Measurements from ENCODE around the gene YIPF2.
"Not testable (repeated sequence)": the region's sequence is repeated elsewhere in the genome, so short reads cannot be mapped to it uniquely, and the experiment has no call there.

Gene YIPF2

GRCh38 chr19:10928563-10929401, at the start of gene YIPF2, which contains the start of gene TIMM29:
TSS of gene YIPF2 (minus strand) at chr19:10928639. CDS start at chr19:10928410, 229 bp downstream.
TSS of gene TIMM29 (plus strand) at chr19:10928811. CDS start at chr19:10928823, 12 bp downstream.
- peak; percentile 86 for DNase-seq (ENCODE audit: low read depth)

DNA sequence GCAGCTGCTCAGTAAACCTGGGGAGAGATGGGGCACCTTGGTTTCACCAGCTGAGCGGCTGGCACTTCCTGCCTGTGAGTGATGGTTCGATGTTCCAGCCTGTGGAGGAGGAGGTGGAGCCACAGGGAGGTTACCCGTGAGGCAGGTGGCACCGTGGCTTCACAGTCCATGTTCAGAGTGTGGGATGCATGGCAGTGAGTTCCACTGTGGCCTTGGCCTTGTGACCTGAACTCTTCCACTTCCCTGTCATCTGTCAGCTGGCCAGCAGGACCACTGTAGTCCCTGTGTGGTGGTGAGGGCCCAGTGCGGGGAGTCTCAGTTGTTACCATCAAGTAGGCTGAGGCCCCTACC, 49.3 kb upstream of the YIPF2 start:
- no peak for DNase-seq (ENCODE audit: low read depth)

GRCh38 chr19:10976131-10976892, 47.9 kb upstream of the YIPF2 start:
- DNase-seq (ENCODE audit: low read depth), result no peak

GRCh38 chr19:10975374-10976130, 47.1 kb upstream of the YIPF2 start:
- DNase-seq (ENCODE audit: low read depth), result no peak

GRCh38 chr19:10971107-10971726, 42.8 kb upstream of the YIPF2 start:
- DNase-seq (ENCODE audit: low read depth), result no peak

DNA sequence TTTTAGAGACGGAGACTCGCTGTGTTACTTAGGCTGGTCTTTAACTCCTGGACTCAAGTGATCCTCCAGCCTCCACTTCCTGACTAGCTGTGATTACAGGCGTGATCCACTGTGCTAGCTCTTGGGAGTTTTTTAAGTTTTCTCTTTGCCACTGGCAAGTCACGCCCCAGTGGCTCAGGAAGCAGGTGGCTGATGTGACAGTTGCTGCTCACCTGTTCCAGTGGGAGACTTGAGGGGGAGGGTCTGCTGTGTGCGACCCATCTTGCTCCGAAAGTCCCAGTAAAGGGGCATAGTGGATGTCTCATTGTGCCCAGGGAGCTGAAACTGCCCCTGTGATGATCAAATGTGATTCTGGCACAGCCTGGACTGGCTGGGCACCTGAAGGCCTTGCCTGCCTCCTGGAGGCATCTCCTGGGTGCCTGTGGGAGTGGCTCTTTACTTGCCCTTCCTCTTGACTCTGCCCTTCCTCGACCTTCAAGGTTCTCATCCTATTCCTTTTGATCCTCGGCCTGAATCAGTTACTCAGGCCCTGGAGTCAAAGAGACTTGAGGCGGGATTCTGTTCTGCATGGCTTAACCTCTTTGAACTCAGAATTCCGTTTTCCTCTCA, 40.2 kb upstream of the YIPF2 start:
- no peak for DNase-seq (ENCODE audit: low read depth)

DNA sequence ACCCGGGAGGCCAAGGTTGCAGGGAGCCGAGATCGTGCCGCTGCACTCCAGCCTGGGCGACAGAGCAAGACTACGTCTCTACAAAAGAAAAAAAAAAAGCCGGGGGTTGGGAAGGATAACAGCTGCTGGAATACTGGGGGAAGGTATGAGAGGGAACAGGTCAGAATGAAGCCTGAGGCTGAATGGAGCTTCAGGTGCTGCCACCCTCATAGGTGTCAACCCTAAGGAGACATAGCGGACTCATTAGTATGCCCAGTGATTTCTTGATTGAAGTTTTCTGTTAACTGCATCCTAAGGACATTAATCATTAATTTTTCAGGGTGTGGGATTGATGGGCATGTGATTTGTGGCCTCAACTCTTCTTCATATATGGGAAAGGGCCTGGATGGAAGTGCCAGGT, 38.4 kb upstream of the YIPF2 start:
- DNase-seq (ENCODE audit: low read depth), result no peak

GRCh38 chr19:10965398-10965797, 37.0 kb upstream of the YIPF2 start:
- DNase-seq (ENCODE audit: low read depth), result no peak

DNA sequence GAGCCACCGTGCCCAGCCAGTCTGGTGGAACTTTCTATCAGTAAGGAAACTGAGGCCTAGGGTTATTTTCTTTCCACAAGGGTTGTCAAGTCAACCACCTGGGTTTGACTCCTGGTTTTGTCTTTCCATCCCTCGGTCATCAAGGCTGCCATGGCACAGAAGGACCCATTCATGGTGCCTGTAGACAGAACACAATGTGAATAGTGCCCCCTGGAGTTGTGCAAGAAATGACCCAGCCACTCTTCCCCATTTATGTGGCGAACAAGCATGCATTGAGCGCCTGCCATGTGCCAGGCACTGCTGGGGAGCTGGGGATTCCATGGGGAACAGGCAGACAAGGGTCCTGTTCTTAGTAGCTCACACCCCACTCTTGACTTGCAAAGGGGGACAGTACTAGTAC, 36.5 kb upstream of the YIPF2 start:
- no peak for DNase-seq (ENCODE audit: low read depth)

GRCh38 chr19:10963865-10964264, 35.4 kb upstream of the YIPF2 start:
- DNase-seq (ENCODE audit: low read depth), result no peak

DNA sequence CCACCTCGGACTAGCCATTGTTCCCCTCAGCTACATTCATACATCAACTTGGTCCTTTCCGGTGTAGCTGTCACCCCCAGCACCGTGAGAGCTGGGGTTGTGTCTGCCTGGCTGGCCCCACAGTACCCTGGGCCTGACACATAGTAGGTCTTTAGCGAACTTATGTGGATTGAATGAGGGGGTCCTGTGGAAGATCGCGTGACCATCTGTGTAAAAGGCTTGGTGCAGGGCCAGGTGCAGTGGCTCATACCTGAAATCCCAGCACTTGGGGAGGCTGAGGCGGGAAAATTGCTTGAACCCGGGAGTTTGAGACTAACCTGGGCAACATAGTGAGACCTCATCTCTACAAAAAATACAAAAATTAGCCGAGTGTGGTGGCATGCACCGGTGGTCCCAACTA, 34.4 kb upstream of the YIPF2 start:
- DNase-seq (ENCODE audit: low read depth), result no peak

DNA sequence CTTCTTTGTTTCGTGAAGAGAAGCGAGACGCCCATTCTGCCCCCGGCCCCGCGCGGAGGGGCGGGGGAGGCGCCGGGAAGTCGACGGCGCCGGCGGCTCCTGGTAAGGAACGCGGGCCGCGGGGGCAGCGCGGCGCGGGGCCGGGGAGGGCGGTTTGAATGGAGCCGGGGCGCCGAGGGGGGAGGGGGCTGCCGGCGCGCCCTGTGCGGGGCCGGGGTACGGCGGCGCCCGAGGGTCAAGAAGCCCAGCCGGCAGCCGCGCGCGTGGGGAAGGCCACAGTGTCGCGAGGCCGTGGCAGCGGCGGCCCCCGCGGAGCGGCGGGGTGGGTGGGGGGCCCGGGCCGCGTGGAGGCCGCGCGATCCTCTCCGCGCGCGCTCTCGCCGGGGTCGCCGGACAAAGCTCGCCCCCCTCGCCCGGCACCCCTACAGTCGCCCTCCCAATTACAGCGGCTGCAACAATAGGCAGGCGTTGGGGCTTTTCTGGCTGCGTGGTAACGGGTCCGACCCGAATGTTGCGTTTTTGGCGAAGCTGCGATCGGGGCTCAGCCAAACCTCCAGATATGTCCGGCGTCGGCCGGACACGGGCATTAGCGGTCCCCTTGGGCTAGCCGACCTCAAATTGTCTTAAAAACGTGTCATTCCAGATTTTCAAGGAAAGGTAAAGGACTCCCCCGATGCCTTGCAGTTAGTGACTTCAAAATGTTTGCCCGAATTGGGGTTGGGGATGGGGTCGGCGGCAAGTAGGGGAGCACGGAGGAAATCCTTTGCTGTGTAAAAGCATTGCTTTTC, 32.8 kb upstream of the YIPF2 start:
- no peak for DNase-seq (ENCODE audit: low read depth)

DNA sequence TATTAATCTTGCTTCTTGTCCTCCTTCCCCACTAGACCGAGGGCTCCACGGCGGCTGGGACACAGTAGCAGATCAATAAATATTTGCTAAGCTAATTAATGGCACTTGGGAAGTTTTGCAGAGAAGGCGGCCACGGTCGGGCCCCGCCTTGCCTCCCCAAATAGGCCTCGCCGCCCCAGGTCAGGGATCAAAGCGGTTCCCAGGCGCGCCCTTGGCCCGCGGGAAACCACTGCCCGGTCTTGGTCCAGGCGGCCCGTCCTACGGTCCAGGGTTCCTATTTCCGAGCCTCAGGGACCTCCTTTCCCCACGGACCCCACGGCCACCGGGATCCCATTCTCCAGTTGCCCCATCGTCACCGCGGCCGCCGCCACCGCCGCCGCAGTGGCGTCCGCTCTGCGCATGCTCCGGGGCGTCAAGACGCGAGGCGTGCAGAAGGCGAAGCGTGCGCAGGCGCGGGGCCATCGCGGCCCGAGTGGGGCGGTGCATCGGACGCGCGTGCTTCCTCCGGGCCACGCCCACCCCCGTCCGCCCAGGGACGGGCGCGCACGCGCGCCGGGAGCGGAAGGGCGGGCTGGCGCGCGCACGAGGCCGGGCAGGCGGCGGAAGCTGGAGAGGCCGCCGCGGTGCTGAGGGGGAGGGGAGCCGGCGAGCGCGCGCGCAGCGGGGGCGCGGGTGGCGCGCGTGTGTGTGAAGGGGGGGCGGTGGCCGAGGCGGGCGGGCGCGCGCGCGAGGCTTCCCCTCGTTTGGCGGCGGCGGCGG, 32.1 kb upstream of the YIPF2 start, which contains the start of gene SMARCA4:
Gene SMARCA4 (plus strand): TSS at position 717 of the 759 bp plus-strand sequence. CDS start 23,122 bp downstream, outside the sequence.
- peak; percentile 92 for DNase-seq (ENCODE audit: low read depth)

DNA sequence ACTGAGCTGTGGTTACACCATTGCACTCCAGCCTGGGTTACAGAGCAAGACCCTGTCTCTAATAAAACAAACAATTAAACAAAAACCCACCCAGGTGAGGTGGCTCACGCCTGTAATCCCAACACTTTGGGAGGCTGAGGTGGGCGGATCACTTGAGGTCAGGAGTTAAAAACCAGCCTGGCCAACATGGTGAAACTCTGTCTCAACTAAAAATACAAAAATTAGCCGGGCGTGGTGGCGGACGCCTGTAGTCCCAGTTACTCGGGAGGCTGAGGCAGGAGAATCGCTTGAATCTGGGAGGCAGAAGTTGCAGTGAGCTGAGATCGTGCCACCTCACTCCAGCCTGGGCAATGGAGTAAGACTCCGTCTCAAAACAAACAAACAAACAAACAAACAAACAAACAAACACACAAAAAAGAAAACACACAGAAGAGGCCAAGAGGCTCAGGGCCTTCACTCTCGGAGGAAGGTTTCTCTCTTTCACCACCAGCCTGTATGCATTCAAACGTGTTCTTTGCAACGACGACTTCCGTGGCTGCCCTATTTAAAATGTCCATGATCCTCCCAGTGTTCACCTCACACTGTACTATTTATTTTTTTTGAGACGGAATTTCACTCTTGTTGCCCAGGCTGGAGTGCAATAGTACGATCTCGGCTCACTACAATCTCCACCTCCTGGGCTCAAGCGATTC, 31.0 kb upstream of the YIPF2 start:
- not testable (repeated sequence) for DNase-seq (ENCODE audit: low read depth)

- DNase-seq (ENCODE audit: low read depth), result no peak
Observed at GRCh38 chr19:10952809-10953208, 24.4 kb upstream of the YIPF2 start.

GRCh38 chr19:10946958-10947657, 18.7 kb upstream of the YIPF2 start:
- DNase-seq (ENCODE audit: low read depth), result no peak

- DNase-seq (ENCODE audit: low read depth), result no peak
Observed at GRCh38 chr19:10945264-10945663, 16.8 kb upstream of the YIPF2 start.

DNA sequence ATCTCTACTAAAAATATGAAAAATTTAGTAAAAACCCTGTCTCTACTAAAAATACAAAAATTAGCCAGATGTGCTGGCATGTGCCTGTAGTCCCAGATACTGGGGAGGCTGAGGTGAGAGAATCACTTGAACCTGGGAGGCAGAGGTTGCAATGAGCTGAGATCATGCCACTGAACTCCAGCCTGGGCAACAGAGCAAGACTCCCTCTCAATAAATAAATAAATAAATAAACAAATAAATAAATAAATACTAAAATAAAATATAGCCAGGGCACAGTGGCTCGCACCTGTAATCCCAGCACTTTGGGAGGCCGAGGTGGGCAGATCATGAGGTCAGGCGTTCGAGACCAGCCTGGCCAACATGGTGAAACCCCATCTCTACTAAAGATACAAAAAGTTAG, 15.0 kb upstream of the YIPF2 start:
- not testable (repeated sequence) for DNase-seq (ENCODE audit: low read depth)

GRCh38 chr19:10941649-10942048, 13.2 kb upstream of the YIPF2 start:
- not testable (repeated sequence) for DNase-seq (ENCODE audit: low read depth)

Data from stimulated activated CD8-positive, alpha-beta memory T cell treated with anti-CD3 and anti-CD28 coated beads, Interleukin-15, amount 100 ng/mL, for 1 hour (primary cell).